HG02610 (cell line): ENCODE measurements around the gene CACHD1.

Source experiments
- ATAC-seq: cut with Tn5 transposase; IDR thresholded peaks from one replicate; pipeline ENCODE4 v1.9.1; 2021; ENCODE audit warnings: mild to moderate bottlenecking, moderate library complexity; ENCODE audit not compliant: unreplicated experiment

CACHD1 gene

DNA sequence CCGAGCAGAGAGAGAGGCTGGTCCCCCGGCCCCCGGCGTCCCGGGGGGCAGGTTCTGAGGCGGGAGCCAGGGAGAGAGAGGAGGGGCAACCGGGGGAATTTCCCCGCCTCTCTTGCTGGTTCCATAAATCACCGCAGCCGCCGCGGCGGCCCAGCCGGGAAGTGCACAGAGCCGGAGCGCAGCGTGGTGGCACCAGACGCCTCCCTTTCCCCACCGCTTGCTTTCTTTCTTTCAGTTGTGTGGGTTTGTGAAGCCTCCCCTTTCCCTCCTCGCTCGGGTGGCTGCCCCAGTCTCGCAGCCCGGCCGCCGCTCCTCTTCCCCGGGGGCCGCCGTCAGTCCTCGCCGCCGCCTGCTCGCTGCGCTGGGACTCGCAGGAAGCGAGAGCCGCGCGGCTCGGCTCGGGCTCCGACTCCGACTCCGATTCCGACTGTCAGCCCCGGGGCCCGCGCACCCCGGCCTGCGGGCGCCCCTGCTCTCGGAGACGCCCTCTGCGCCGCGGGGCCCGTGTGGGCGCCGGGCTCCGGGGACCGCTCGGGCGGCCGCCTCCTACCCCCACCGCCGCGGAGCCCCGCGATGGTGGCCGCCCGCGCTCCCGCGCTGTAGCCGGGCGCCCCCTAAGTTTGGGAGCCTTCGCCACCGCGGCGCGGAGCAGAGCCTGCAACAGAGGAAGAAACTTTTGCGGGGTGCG is at the start of gene CACHD1:
TSS of gene CACHD1 (plus strand) at position 153 of the 688 bp plus-strand sequence. CDS start 616 bp downstream, outside the sequence.
- ATAC-seq: peak; percentile 90

- ATAC-seq: no peak
These were observed 48.6 kb upstream of the CACHD1 start for GRCh38 chr1:64421377-64421776.

GRCh38 chr1:64423526-64423925 is 46.4 kb upstream of the CACHD1 start:
- ATAC-seq: no peak

GRCh38 chr1:64424412-64424811 is 45.5 kb upstream of the CACHD1 start:
- no peak for ATAC-seq

- ATAC-seq: no peak
These were observed 44.4 kb upstream of the CACHD1 start for GRCh38 chr1:64425521-64425920.

DNA sequence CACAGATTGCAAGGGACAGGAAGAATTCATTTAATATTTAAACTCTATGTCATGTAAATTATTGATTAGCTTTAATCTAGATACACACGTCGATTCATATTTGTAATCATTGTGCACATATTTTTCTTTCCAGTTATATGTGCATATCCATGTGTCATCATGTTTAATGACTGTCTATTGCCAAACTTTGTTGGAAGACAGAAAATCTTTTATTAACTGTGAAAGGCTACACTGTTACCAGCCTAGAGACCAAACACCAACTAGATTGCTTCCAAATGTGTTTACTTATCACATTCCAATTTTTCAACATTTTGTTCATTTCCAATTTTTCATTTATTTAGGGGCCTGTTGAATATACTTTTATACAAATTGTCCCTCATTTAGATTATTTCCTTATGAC is 43.2 kb upstream of the CACHD1 start:
- ATAC-seq: no peak

GRCh38 chr1:64427879-64428278 is 42.0 kb upstream of the CACHD1 start:
- ATAC-seq: no peak

GRCh38 chr1:64433308-64433707 is 36.6 kb upstream of the CACHD1 start:
- ATAC-seq: no peak

DNA sequence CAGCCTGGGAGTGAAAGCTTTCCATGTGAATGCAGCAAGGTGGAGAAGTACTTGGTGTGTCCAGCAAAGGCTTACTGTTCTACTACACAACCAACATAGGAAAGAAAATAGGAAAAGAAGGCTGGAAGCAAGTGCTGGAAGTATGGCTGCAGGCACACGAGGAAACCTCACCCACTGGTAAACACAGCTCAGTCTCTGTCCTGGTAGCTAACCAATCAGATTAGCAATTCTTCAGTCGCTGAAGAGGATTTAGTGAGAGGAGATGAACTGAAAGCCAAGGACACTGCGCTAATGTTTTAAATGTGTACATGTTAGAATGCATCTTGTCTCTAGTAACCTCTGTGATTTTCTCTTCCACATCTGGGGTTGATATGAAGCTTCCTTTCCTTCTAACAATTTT is 36.2 kb upstream of the CACHD1 start:
- no peak for ATAC-seq

- no peak for ATAC-seq
These were observed 34.9 kb upstream of the CACHD1 start for GRCh38 chr1:64435000-64435399.

DNA sequence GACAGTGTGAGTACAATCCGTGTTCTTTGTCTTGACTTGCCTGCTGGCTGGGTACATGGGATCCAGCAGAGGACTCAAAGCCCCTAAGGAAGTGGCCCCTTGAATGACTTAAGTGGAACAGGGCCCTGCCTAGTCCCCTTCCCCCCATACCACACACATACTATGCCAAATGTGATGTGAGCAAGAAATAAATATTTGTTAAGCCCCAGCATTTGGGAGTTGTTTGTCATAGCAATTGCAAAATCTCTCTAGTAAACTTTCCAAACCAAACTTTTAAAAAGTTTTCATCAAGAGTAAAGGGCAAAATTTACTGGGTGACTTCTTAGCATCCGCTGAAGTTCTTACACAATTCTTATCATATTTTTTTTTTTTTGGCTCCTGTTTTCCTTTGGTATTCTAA is 32.5 kb upstream of the CACHD1 start:
- no peak for ATAC-seq

DNA sequence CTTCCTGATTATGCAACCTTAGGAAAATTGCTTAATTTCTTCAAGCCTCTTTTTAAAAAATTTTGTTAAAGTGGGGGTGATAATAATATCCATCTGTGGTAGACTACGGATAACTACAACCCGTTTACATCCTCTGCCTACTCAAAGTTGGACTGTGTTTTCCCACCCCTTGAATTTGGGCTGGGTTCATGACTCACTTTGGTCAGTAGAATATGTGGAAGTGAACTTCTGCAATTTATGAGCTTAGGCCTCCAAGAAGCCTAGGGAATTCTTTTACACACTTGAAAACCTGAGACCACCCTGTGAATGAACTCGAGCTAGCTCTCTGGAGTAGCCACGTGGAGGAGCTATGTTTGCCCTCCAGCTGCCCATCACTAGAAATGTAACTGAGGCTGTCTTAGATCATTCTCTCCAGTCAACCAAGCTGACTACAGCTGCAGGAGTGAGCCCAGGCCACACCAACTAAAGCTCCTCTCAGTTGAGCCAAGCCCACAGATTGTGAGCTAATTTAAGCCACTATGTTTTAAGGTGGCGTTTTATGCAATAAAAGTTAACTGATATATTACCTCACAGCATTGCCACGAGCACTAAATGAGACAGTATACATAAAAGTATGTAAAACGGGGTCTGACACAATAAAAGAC is 29.6 kb upstream of the CACHD1 start:
- ATAC-seq: no peak

DNA sequence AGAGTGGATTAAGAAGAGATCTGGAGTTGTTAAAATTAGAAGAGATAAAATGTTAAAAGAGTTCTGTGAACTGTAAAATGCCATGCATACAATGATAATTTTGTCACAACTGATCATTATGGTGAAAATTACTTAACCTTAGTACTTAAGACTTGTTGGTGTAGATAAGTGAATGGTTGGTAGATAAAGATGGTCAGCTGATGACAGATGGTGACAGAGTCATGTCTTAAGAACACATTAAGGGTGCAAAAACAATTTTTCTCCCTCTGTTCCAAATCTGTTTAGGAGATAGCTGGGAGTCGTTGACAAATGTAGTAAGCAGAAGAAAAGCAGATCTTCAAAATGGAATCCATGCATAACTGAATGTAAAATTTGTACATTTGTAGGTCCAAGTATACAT is 18.5 kb upstream of the CACHD1 start:
- ATAC-seq: no peak

- ATAC-seq: no peak
These were observed 16.2 kb upstream of the CACHD1 start for GRCh38 chr1:64453688-64454087.

DNA sequence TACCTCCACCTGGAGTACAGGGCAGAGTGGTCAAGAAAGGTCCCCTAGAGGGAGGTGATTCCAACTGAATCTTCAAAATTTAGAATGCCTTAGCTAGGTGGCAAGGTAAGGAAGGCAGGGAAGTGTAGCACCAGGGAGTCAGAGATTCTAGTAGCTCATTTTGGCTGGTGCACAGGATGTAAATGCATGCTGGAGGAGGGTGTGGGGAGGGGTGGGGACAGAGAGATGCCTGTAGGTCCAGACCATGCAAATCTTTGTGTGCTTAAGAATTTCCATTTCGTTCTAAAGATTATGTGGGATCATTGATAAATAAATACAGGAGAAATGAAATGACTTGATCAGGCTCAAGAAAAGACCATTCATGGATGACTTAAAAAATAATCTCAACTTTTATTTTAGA is 11.0 kb upstream of the CACHD1 start:
- no peak for ATAC-seq

DNA sequence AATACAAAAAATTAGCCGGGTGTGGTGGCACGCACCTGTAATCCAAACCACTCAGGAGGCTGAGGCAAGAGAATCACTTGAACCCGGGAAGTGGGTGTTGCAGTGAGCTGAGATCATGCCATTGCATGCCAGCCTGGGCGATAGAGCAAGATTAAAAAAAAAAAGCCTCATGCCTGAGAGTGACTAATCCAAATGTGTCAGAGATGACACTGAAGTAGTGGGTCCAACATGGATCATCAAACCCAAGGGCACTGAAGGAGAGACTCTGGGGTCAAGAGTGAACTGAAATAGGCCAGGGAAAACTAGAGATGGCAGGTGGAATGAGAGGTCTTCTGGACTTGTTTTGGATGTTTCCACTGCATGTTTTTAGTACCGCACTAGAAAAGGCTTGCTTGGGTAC is 10.2 kb upstream of the CACHD1 start:
- no peak for ATAC-seq

GRCh38 chr1:64466033-64466432 is 3.9 kb upstream of the CACHD1 start:
- ATAC-seq: no peak

DNA sequence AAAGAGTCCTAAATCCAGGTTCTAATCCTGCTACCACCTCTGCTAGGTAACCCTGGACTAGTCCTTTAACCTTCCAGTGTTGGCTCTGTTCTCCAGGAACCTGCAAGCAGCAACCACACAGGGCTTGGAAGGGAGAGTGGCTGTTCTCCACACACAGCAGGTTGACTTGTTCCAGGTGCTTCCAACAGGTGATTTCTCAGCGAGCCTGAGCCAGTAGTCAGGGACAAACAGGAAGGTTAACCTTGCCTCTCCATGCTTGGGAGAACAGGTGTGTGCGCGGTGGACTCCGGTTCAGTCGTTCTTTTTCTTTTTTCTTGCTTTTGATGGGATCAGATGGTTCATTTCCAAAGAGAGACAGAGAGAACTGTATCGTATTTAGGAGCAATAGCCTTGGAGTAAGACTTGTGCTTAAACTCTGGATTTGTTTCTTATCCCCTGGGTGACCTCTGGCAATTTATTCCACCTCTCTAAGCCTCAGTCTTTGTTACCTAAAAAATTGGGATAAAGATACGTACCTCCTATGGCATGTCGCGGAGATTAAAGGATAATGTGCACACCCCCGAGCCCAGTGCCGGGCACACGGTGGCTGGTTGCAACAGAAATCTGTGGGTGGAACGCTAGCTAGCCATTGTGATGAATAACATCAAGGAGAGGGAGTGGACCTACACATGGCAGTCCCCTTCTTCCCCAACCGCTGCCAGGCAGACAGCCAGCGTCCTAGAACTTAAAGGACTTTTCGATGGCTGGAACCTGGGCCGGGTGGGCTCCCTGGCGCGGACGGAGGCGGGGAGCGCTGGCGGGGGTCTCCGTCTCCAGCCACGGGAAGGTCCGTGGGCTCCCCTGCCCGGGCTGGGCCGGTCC is 583 bp upstream of the CACHD1 start:
- no peak for ATAC-seq

DNA sequence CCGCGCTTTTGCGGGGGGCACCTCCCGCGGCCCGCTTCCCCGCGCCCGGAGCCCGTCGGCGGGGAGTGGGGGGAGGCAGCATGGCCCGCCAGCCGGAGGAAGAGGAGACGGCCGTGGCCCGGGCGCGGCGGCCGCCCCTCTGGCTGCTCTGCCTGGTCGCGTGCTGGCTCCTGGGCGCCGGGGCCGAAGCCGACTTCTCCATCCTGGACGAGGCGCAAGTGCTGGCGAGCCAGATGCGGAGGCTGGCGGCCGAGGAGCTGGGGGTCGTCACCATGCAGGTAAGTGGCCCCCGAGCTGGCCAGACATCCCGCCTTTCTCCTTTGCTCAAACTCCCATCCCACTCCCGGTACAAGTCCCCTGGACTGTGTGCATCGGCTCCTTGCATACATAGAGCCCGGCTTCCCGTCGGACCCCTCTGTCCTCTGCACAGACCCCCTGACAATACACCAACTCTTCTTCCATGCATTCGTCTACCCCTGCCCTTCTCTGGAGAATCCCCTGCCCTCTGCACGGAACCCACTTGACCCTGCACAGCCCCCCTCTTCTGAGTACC is 812 bp downstream of the CACHD1 start:
- peak; percentile 12 for ATAC-seq

DNA sequence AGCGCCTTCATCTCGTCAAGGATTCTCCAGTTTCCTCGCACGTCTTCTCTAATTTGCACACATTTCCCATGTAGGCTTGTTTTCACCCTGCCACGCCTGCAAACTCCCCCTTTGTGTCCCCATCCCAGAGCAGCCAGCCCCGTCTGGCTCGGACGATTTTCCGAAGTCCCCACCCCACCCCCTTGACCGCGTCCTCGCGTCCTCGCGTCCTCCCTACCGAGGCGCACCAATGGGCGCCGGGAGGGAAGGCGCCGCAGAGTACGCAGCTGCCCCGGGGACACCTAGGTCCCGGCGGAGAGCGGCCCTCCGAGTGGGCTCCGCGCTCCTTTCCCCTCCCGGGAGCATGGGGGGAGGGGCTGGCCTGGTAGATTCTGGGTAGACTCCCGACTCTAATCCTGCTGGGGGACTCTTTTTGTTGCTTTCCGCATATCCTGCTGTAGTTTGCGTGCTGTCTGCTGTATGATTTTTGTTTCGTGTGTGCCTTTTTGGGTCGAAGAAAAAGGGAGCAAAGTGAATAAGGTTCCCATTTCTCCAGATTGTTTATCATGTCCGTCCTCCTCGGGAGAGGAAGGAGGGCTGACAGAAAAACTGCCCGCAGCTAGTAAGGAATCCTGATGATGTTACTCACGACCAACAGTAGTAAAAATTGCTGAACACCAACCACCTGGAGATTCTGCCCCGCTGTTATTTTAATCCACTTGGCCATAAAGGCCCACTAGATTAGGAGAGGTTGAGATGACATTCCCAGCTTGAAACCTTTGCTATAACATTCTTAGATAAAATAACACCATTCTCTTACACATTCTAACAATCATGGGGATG is 1.5 kb downstream of the CACHD1 start:
- no peak for ATAC-seq

DNA sequence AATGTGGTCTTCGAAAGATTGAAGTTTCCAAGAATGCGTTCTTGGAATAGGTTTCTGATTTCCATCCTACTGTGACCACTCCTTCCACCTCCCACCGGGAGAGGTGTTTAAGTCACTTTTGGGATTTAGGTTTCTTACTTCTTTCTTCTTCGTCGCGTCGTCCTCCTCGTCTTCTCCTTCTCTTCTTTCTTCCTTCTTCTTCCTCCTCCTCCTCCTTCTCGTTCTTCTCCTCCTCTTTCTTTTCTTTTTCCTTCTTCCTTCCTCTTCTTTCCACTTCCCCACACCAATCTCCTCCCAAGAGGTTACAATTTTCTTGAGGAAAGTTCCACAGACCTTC is 2.1 kb downstream of the CACHD1 start:
- no peak for ATAC-seq
